GM10248 (cell line): ENCODE measurements around the gene C11orf71.

Source experiments
- CTCF ChIA-PET: fragments of 300-600 bp; sonication (Branson Sonifier 250); formaldehyde crosslinking; extraction: SDS; loops from one replicate; lab custom pipeline; 2021; ENCODE audit warnings: antibody characterized with exemption; lab: Yijun Ruan, JAX
- POLR2A ChIA-PET: fragments of 350-650 bp; sonication (Branson Sonifier 250); formaldehyde crosslinking; extraction: SDS; loops from one replicate; lab custom pipeline; 2020; ENCODE audit warnings: antibody characterized with exemption; lab: Yijun Ruan, JAX
- DNase-seq: peaks from one replicate; pipeline ENCODE4 v3.0.0; 2012; ENCODE audit errors: extremely low spot score
- CTCF ChIP-seq: IDR thresholded peaks from 2 replicates; pipeline ENCODE4 v1.5.1; 2012; ENCODE audit warnings: mild to moderate bottlenecking, low read depth; ENCODE audit errors: extremely low read depth, missing control alignments, control extremely low read depth

The C11orf71 gene

GRCh38 chr11:114353443-114353842, 46.9 kb downstream of the C11orf71 start:
- POLR2A ChIA-PET, result no interaction called here
- DNase-seq, result no peak
- no peak for TF ChIP-seq CTCF
- CTCF ChIA-PET, result no interaction called here

DNA sequence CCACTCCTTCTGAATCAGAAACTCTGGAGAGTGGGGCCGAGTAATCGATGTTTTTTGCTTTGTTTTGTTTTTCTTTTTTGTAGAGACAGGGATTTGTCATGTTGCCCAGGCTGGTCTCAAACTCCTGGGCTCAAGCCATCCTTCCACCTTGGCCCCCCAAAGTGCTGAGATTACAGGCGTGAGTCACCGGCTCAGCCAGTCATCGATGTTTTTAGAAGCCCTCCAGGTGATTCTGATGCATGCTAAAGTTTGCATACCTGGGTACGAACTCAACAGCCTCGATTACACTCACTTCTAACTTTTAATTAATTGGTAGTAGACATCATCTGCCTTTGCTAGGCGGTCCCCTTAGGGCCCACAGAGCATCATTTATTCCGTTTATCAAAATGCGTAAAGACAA, 50.3 kb downstream of the C11orf71 start:
- CTCF ChIA-PET, result no interaction called here
- no peak for TF ChIP-seq CTCF
- POLR2A ChIA-PET, result no interaction called here
- DNase-seq, result no peak
